Neural cell (in vitro differentiated cells): Measurements from ENCODE around the gene ASPDH. TPM values are rescaled to one million over a fixed set of nuclear protein-coding genes. Genes with fewer than 3 reads are reported as not detected.

Experiments
- H2AFZ ChIP-seq: fragments of 200-600, 300-800 bp; sonication (generic), shearing (Covaris generic); 2 replicates; pipeline ENCODE4 v1.6.0; 2014; ENCODE audit warnings: low read depth, mild to moderate bottlenecking, antibody characterized with exemption, low read length, moderate library complexity
- H3F3A ChIP-seq: fragments of 200-600 bp; shearing (Covaris generic); 2 replicates; pipeline ENCODE4 v1.6.1; 2016; ENCODE audit warnings: mild to moderate bottlenecking, moderate library complexity, mixed read lengths, antibody characterized with exemption, low read length; ENCODE audit not compliant: insufficient read depth, poor library complexity, severe bottlenecking
- H3K27ac ChIP-seq: fragments of 200-600, 300-800 bp; sonication (generic), shearing (Covaris generic); 2 replicates; pipeline ENCODE4 v1.5.1; 2014; ENCODE audit warnings: mild to moderate bottlenecking, low read length, moderate library complexity
- H3K27me3 ChIP-seq: fragments of 300-800, 200-600 bp; sonication (generic), shearing (Covaris generic); 2 replicates; pipeline ENCODE4 v1.6.0; 2014; ENCODE audit warnings: mild to moderate bottlenecking, low read depth, low read length, moderate library complexity; ENCODE audit not compliant: insufficient read depth
- H3K36me3 ChIP-seq: fragments of 300-800, 200-600 bp; sonication (generic), shearing (Covaris generic); 2 replicates; pipeline ENCODE4 v1.5.1; 2014; ENCODE audit warnings: mild to moderate bottlenecking, antibody characterized with exemption, low read length, moderate library complexity; ENCODE audit not compliant: insufficient read depth
- H3K4me2 ChIP-seq: fragments of 300-800, 200-600 bp; sonication (generic), shearing (Covaris generic); 2 replicates; pipeline ENCODE4 v1.6.0; 2014; ENCODE audit warnings: mild to moderate bottlenecking, low read length
- H3K4me3 ChIP-seq: fragments of 300-800, 200-600 bp; sonication (generic), shearing (Covaris generic); 2 replicates; pipeline ENCODE4 v1.5.1; 2014; ENCODE audit warnings: mild to moderate bottlenecking, low read length, moderate library complexity
- H3K79me2 ChIP-seq: fragments of 200-600 bp; shearing (Covaris generic); replicated peaks from 2 replicates; pipeline ENCODE4 v1.6.0; 2014; ENCODE audit warnings: mild to moderate bottlenecking, low read length, moderate library complexity; ENCODE audit not compliant: insufficient read depth
- H3K9ac ChIP-seq: fragments of 300-800, 200-600 bp; sonication (generic), shearing (Covaris generic); 2 replicates; pipeline ENCODE4 v1.6.1; 2016; ENCODE audit warnings: mild to moderate bottlenecking, low read length, mixed read lengths
- H3K9me2 ChIP-seq: fragments of 200-600 bp; shearing (Covaris generic); 2 replicates; pipeline ENCODE4 v1.6.1; 2016; ENCODE audit warnings: mild to moderate bottlenecking, low read length, mixed read lengths; ENCODE audit not compliant: insufficient read depth
- H3K9me3 ChIP-seq: fragments of 200-600, 300-800 bp; sonication (generic), shearing (Covaris generic); 2 replicates; pipeline ENCODE4 v1.6.1; 2016; ENCODE audit warnings: mild to moderate bottlenecking, mixed run types, low read length, moderate library complexity, mixed read lengths
- H4K20me1 ChIP-seq: fragments of 200-600 bp; shearing (Covaris generic); 2 replicates; pipeline ENCODE4 v1.6.1; 2016; ENCODE audit warnings: mild to moderate bottlenecking, mixed run types; ENCODE audit not compliant: insufficient read depth
- EP300 ChIP-seq: fragments of 450-650 bp; conservative IDR thresholded peaks from 2 replicates; pipeline ENCODE4 v1.6.1; 2014; ENCODE audit warnings: antibody characterized with exemption, mild to moderate bottlenecking, moderate library complexity; ENCODE audit not compliant: poor library complexity, severe bottlenecking
- EZH2 ChIP-seq: fragments of 200-600, 300-800 bp; shearing (Covaris generic), sonication (generic); IDR thresholded peaks from 2 replicates; pipeline ENCODE4 v1.6.1; 2014; ENCODE audit warnings: antibody characterized with exemption, low read length, borderline replicate concordance, mild to moderate bottlenecking; ENCODE audit not compliant: insufficient read depth, poor library complexity, severe bottlenecking
- MXI1 ChIP-seq: fragments of 450-650 bp; conservative IDR thresholded peaks from 2 replicates; pipeline ENCODE4 v1.6.1; 2014; ENCODE audit warnings: antibody characterized with exemption, mild to moderate bottlenecking; ENCODE audit not compliant: poor library complexity, severe bottlenecking
- POLR2AphosphoS5 ChIP-seq: IDR thresholded peaks from 2 replicates; pipeline ENCODE4 v1.6.1; 2012
- RAD21 ChIP-seq: fragments of 450-650 bp; conservative IDR thresholded peaks from 2 replicates; pipeline ENCODE4 v1.6.1; 2014; ENCODE audit warnings: antibody characterized with exemption, mild to moderate bottlenecking, moderate library complexity
- REST ChIP-seq: IDR thresholded peaks from 2 replicates; pipeline ENCODE4 v1.6.1; 2012; ENCODE audit warnings: borderline replicate concordance
- SMC3 ChIP-seq: fragments of 450-650 bp; conservative IDR thresholded peaks from 2 replicates; pipeline ENCODE4 v1.6.1; 2014; ENCODE audit warnings: antibody characterized with exemption, mild to moderate bottlenecking, moderate library complexity; ENCODE audit not compliant: poor library complexity
- TAF1 ChIP-seq: IDR thresholded peaks from 2 replicates; pipeline ENCODE4 v1.6.1; 2012; ENCODE audit warnings: low read depth
- polyA plus RNA-seq: library from polyadenylated mRNA; depleted of rRNA; stranded (reverse); fragments of >200 nt; gene quantifications from 2 replicates; pipeline ENCODE4 v1.2.3, GENCODE V29; 2014
- TF ChIP-seq, protein P1 (sequence below): fragments of 450-650 bp; IDR thresholded peaks from 2 replicates; pipeline ENCODE4 v1.5.1; 2014; ENCODE audit warnings: antibody characterized with exemption, mild to moderate bottlenecking, moderate library complexity; ENCODE audit not compliant: poor library complexity, severe bottlenecking

ASPDH gene
- polyA plus RNA-seq, 1 donor from 2014 or later: not detected

- H3K4me3 ChIP-seq: no peak overlapping the region
- H3K36me3 ChIP-seq: no peaks in the 10 kb centered on the region
- H3K9me2 ChIP-seq: no peaks in the 10 kb centered on the region
- H3K9me3 ChIP-seq: no peaks in the 10 kb centered on the region
- no peak overlapping the region for H3K9ac ChIP-seq
- no peaks in the 10 kb centered on the region for H3K27me3 ChIP-seq
- TF ChIP-seq EP300: no peak
- peaks cover 21% of the 10 kb centered on the region for H3K79me2 ChIP-seq
- H2AFZ ChIP-seq: no peak overlapping the region
- no peaks in the 10 kb centered on the region for H4K20me1 ChIP-seq
- no peak overlapping the region for H3K27ac ChIP-seq
- H3F3A ChIP-seq: peaks cover 3% of the 10 kb centered on the region
- H3K4me2 ChIP-seq: no peak overlapping the region
Measured at GRCh38 chr19:50478901-50479715, 34.6 kb downstream of the ASPDH start.

DNA sequence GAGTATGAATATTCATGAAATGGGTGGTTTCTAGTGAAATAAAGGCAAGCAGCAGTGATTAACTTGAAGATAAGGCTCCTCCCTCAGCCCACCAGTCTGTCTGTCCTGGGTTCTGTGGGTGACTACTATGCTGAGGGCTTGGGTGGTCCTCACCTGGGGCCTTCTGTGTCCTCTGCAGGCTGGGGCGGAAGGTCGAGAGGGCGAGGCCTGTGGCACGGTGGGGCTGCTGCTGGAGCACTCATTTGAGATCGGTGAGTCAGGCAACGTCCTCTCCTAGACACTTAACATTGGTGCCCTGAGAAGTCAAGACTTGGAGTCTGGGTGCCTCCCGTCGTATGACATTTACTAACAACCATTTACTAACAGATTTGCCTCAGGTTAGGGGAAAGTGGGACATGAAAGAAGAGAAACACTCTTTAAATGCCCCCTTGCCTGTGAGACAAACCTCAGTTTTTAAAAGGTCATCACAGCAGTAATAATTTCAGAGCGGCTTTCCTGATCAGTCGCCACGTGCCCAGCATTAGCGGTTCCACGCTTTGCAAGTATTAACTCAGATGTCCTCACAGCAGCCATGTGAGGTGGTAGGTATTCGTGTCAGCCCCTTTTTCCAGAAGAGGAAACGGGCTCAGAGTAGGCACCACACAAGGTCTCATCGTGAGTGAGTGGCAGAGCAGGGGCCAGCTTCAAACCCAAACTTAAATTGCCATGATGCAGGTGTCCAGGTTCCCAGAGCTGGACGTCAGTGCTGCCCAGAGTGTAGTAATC, 35.8 kb downstream of the ASPDH start:
- Histone ChIP-seq H3K79me2 (peaks cover 21% of the 10 kb centered on the region), H3K36me3 (no peaks in the 10 kb centered on the region), H3K27me3 (no peaks in the 10 kb centered on the region), H4K20me1 (no peaks in the 10 kb centered on the region), H3K9me3 (no peaks in the 10 kb centered on the region), H3F3A (peaks cover 3% of the 10 kb centered on the region), H3K27ac (no peak overlapping the region), H3K4me3 (peak overlapping the region; percentile 91), H3K4me2 (no peak overlapping the region), H3K9ac (no peak overlapping the region), H3K9me2 (no peaks in the 10 kb centered on the region), H2AFZ (no peak overlapping the region)
- TF ChIP-seq EZH2: no peak
- TF ChIP-seq REST: no peak

- Histone ChIP-seq H3K36me3 (no peaks in the 10 kb centered on the region), H3K27me3 (no peaks in the 10 kb centered on the region), H3F3A (peaks cover 3% of the 10 kb centered on the region), H2AFZ (no peak overlapping the region), H4K20me1 (no peaks in the 10 kb centered on the region), H3K79me2 (peaks cover 21% of the 10 kb centered on the region), H3K27ac (peak overlapping the region; percentile 98), H3K9me3 (no peaks in the 10 kb centered on the region), H3K9me2 (no peaks in the 10 kb centered on the region), H3K4me3 (peak overlapping the region; percentile 91), H3K4me2 (peak overlapping the region; percentile 59), H3K9ac (peak overlapping the region; percentile 98)
- no peak for TF ChIP-seq TAF1
- peak; percentile 33 for TF ChIP-seq SMC3
- TF ChIP-seq, protein P1, sequence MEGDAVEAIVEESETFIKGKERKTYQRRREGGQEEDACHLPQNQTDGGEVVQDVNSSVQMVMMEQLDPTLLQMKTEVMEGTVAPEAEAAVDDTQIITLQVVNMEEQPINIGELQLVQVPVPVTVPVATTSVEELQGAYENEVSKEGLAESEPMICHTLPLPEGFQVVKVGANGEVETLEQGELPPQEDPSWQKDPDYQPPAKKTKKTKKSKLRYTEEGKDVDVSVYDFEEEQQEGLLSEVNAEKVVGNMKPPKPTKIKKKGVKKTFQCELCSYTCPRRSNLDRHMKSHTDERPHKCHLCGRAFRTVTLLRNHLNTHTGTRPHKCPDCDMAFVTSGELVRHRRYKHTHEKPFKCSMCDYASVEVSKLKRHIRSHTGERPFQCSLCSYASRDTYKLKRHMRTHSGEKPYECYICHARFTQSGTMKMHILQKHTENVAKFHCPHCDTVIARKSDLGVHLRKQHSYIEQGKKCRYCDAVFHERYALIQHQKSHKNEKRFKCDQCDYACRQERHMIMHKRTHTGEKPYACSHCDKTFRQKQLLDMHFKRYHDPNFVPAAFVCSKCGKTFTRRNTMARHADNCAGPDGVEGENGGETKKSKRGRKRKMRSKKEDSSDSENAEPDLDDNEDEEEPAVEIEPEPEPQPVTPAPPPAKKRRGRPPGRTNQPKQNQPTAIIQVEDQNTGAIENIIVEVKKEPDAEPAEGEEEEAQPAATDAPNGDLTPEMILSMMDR: no peak
- TF ChIP-seq MXI1: no peak
- no peak for TF ChIP-seq EZH2
- no peak for TF ChIP-seq POLR2AphosphoS5
- TF ChIP-seq RAD21: no peak
- no peak for TF ChIP-seq REST
Measured at GRCh38 chr19:50476907-50477238, 36.8 kb downstream of the ASPDH start.
